ENCODE data around the gene S100A6.
A peak's percentile ranks its signal among the peaks of the same experiment; 100 is the strongest.

The S100A6 gene

GRCh38 chr1:153506831-153507413 lies 28.9 kb downstream of the S100A6 start:
- no peak for DNase-seq (ENCODE audit: low read depth in 2 of 3, low spot score in 1 of 3)

- DNase-seq (ENCODE audit: low read depth in 2 of 3, low spot score in 1 of 3): no peak
These were observed 29.4 kb downstream of the S100A6 start for GRCh38 chr1:153506386-153506785.

GRCh38 chr1:153505576-153505975 lies 30.2 kb downstream of the S100A6 start:
- no peak for DNase-seq (ENCODE audit: low read depth in 2 of 3, low spot score in 1 of 3)

- no peak for DNase-seq (ENCODE audit: low read depth in 2 of 3, low spot score in 1 of 3)
These were observed 32.0 kb downstream of the S100A6 start for GRCh38 chr1:153503766-153504165.

GRCh38 chr1:153498746-153499145 lies 37.0 kb downstream of the S100A6 start:
- no peak for DNase-seq (ENCODE audit: low read depth in 2 of 3, low spot score in 1 of 3)

GRCh38 chr1:153495536-153495935 lies 40.3 kb downstream of the S100A6 start:
- no peak for DNase-seq (ENCODE audit: low read depth in 2 of 3, low spot score in 1 of 3)

- DNase-seq (ENCODE audit: low read depth in 2 of 3, low spot score in 1 of 3): peak; percentile 69 to 80 (median 79)
These were observed 40.7 kb downstream of the S100A6 start for GRCh38 chr1:153494976-153495535.

- no peak for DNase-seq (ENCODE audit: low read depth in 2 of 3, low spot score in 1 of 3)
These were observed 42.3 kb downstream of the S100A6 start for GRCh38 chr1:153493343-153493960.

GRCh38 chr1:153490272-153491051 lies 45.3 kb downstream of the S100A6 start:
- DNase-seq (ENCODE audit: low read depth in 2 of 3, low spot score in 1 of 3): no peak

- DNase-seq (ENCODE audit: low read depth in 2 of 3, low spot score in 1 of 3): no peak
These were observed 47.1 kb downstream of the S100A6 start for GRCh38 chr1:153488731-153489130.

GRCh38 chr1:153487707-153488106 lies 48.1 kb downstream of the S100A6 start:
- no peak for DNase-seq (ENCODE audit: low read depth in 2 of 3, low spot score in 1 of 3)

GRCh38 chr1:153485863-153486262 lies 49.9 kb downstream of the S100A6 start:
- no peak for DNase-seq (ENCODE audit: low read depth in 2 of 3, low spot score in 1 of 3)

Data from stimulated activated CD4-positive, alpha-beta T cell treated with anti-CD3 and anti-CD28 coated beads, Interleukin-12 subunit alpha, Interleukin-12 subunit beta, amount 100 ng/mL, for 48 hours (primary cell).